Liver (tissue), 9 donors: Measurements from ENCODE around the gene PLA2G15. TPM values are rescaled to one million over a fixed set of nuclear protein-coding genes. Genes with fewer than 3 reads are reported as not detected.

ENCODE experiments used
- DNase-seq: peaks from one replicate; pipeline ENCODE4 v3.0.0-alpha.2; 2017; ENCODE audit warnings: low spot score
- H3K27ac ChIP-seq, 2 donors: one replicate each; pipeline ENCODE4 v1.7.0; 2013; ENCODE audit warnings: inconsistent platforms in 2 of 2, low read length in 2 of 2, control low read depth in 1 of 2, low read depth in 1 of 2, mild to moderate bottlenecking in 1 of 2
- H3K27me3 ChIP-seq, 4 donors: one replicate each; pipeline versions ENCODE4 v1.6.1 to v1.7.0; 2013; ENCODE audit warnings: low read length in 3 of 4, inconsistent platforms in 1 of 4, mild to moderate bottlenecking in 1 of 4, moderate library complexity in 1 of 4; ENCODE audit not compliant: control insufficient read depth in 4 of 4, insufficient read depth in 4 of 4
- H3K36me3 ChIP-seq, 4 donors: one replicate each; pipeline versions ENCODE4 v1.6.1 to v1.7.0; 2013; ENCODE audit warnings: low read length in 3 of 4, mild to moderate bottlenecking in 3 of 4, low read depth in 1 of 4, moderate library complexity in 1 of 4; ENCODE audit not compliant: control insufficient read depth in 4 of 4, insufficient read depth in 3 of 4
- H3K4me1 ChIP-seq, 4 donors: one replicate each; pipeline versions ENCODE4 v1.6.1 to v1.7.0; 2013; ENCODE audit warnings: low read length in 3 of 4, mild to moderate bottlenecking in 3 of 4, moderate library complexity in 1 of 4; ENCODE audit not compliant: control insufficient read depth in 4 of 4, insufficient read depth in 4 of 4
- H3K4me3 ChIP-seq, 3 donors: one replicate each; pipeline versions ENCODE4 v1.6.1 to v1.7.0; 2013; ENCODE audit warnings: low read length in 3 of 3, control low read depth in 1 of 3, low read depth in 1 of 3, mild to moderate bottlenecking in 1 of 3
- H3K9ac ChIP-seq, 2 donors: one replicate each; pipeline ENCODE4 v1.7.0; 2013; ENCODE audit warnings: low read length in 2 of 2, mild to moderate bottlenecking in 2 of 2, moderate library complexity in 2 of 2, control low read depth in 1 of 2, low read depth in 1 of 2
- H3K9me3 ChIP-seq, 4 donors: one replicate each; pipeline versions ENCODE4 v1.6.1 to v1.7.0; 2013; ENCODE audit warnings: low read length in 3 of 4; ENCODE audit not compliant: control insufficient read depth in 4 of 4
- EGR1 ChIP-seq, 2 donors: IDR thresholded peaks; 2 replicates each; pipeline ENCODE4 v1.6.1; 2016 to 2018; ENCODE audit warnings: antibody characterized with exemption in 2 of 2, low read depth in 2 of 2
- FOXA1 ChIP-seq: IDR thresholded peaks from 2 replicates; pipeline ENCODE4 v1.6.1; 2016; ENCODE audit warnings: antibody characterized with exemption
- HNF4A ChIP-seq, 2 donors: conservative IDR thresholded peaks; 2 replicates each; pipeline ENCODE4 v1.6.1; 2016; ENCODE audit warnings: antibody characterized with exemption in 2 of 2, mild to moderate bottlenecking in 2 of 2
- HNF4G ChIP-seq: IDR thresholded peaks from 2 replicates; pipeline ENCODE4 v1.6.1; 2016; ENCODE audit warnings: antibody characterized with exemption
- NR2F2 ChIP-seq: IDR thresholded peaks from 2 replicates; pipeline ENCODE4 v1.6.1; 2016; ENCODE audit warnings: antibody characterized with exemption
- SP1 ChIP-seq: IDR thresholded peaks from 2 replicates; pipeline ENCODE4 v1.6.1; 2018; ENCODE audit warnings: antibody characterized with exemption, mild to moderate bottlenecking
- TAF1 ChIP-seq: conservative IDR thresholded peaks from 2 replicates; pipeline ENCODE4 v1.6.1; 2016; ENCODE audit warnings: antibody characterized with exemption, mild to moderate bottlenecking
- WGBS: extraction: QIAGEN DNeasy Blood & Tissue Kit; methylation state at CpG from one replicate; pipeline ENCODE4 v1.1.7; 2013; 5-methylcytosine and 5-hydroxymethylcytosine counted together
- polyA plus RNA-seq, 2 donors: library from polyadenylated mRNA; stranded (reverse) in 1 of 2; unstranded in 1 of 2; fragments of 200-250 nt in 1 of 2; fragments of >200 nt in 1 of 2; fragmentation: Nextera tagmentation in 1 of 2; extraction: Ambion mirVana in 1 of 2; gene quantifications; one replicate each; pipeline versions ENCODE4 v1.2.1 to v1.2.3, GENCODE V29; 2013 to 2015
- total RNA-seq, 2 donors: library from RNA; depleted of rRNA; stranded (reverse); fragments of >200 nt; gene quantifications; one replicate each; pipeline ENCODE4 v1.2.3, GENCODE V29; 2014
- TF ChIP-seq, protein P1 (sequence below): IDR thresholded peaks from 2 replicates; pipeline ENCODE4 v1.6.1; 2016; ENCODE audit warnings: antibody characterized with exemption, mild to moderate bottlenecking
- TF ChIP-seq, protein P2 (sequence below): fragments of 150-350 bp; IDR thresholded peaks from 2 replicates; pipeline ENCODE4 v1.5.1; 2017; ENCODE audit warnings: improper control_type of control experiment, low read depth, low read length; ENCODE audit not compliant: missing input control
- TF ChIP-seq, protein P3 (sequence below): IDR thresholded peaks from 2 replicates; pipeline ENCODE4 v1.6.1; 2016; ENCODE audit warnings: antibody characterized with exemption
- donor health status: healthy.
- donor health status: healthy.
- donor health status: healthy.
- donor health status: healthy.
- donor health status: healthy.

Gene PLA2G15
- total and polyA plus RNA-seq, 4 donors: 4.5 to 19.8 (median 15.1) TPM

DNA sequence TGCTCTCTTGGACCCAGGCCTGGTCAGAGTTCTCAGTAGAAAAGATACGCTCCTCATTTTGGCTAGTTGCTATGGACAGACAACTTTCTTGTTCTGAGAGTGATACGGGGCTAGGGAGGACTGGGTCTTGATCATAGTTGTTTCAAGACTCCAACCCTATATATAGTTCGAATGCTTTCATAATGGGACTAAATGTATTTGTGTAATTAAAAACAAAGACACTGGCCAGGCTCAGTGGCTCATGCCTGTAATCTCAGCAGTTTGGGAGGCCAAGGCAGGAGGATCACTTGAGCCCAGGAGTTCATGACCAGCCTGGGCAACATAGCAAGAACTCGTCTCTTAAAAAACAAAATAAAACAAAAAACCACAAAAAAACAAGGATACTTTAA lies 36.9 kb downstream of the PLA2G15 start (continued):
- TF ChIP-seq, protein P1, sequence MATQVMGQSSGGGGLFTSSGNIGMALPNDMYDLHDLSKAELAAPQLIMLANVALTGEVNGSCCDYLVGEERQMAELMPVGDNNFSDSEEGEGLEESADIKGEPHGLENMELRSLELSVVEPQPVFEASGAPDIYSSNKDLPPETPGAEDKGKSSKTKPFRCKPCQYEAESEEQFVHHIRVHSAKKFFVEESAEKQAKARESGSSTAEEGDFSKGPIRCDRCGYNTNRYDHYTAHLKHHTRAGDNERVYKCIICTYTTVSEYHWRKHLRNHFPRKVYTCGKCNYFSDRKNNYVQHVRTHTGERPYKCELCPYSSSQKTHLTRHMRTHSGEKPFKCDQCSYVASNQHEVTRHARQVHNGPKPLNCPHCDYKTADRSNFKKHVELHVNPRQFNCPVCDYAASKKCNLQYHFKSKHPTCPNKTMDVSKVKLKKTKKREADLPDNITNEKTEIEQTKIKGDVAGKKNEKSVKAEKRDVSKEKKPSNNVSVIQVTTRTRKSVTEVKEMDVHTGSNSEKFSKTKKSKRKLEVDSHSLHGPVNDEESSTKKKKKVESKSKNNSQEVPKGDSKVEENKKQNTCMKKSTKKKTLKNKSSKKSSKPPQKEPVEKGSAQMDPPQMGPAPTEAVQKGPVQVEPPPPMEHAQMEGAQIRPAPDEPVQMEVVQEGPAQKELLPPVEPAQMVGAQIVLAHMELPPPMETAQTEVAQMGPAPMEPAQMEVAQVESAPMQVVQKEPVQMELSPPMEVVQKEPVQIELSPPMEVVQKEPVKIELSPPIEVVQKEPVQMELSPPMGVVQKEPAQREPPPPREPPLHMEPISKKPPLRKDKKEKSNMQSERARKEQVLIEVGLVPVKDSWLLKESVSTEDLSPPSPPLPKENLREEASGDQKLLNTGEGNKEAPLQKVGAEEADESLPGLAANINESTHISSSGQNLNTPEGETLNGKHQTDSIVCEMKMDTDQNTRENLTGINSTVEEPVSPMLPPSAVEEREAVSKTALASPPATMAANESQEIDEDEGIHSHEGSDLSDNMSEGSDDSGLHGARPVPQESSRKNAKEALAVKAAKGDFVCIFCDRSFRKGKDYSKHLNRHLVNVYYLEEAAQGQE: no peak
- TF ChIP-seq, protein P2, sequence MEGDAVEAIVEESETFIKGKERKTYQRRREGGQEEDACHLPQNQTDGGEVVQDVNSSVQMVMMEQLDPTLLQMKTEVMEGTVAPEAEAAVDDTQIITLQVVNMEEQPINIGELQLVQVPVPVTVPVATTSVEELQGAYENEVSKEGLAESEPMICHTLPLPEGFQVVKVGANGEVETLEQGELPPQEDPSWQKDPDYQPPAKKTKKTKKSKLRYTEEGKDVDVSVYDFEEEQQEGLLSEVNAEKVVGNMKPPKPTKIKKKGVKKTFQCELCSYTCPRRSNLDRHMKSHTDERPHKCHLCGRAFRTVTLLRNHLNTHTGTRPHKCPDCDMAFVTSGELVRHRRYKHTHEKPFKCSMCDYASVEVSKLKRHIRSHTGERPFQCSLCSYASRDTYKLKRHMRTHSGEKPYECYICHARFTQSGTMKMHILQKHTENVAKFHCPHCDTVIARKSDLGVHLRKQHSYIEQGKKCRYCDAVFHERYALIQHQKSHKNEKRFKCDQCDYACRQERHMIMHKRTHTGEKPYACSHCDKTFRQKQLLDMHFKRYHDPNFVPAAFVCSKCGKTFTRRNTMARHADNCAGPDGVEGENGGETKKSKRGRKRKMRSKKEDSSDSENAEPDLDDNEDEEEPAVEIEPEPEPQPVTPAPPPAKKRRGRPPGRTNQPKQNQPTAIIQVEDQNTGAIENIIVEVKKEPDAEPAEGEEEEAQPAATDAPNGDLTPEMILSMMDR: no peak
- TF ChIP-seq, protein P3, sequence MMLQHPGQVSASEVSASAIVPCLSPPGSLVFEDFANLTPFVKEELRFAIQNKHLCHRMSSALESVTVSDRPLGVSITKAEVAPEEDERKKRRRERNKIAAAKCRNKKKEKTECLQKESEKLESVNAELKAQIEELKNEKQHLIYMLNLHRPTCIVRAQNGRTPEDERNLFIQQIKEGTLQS: no peak
- TF ChIP-seq TAF1: no peak

DNA sequence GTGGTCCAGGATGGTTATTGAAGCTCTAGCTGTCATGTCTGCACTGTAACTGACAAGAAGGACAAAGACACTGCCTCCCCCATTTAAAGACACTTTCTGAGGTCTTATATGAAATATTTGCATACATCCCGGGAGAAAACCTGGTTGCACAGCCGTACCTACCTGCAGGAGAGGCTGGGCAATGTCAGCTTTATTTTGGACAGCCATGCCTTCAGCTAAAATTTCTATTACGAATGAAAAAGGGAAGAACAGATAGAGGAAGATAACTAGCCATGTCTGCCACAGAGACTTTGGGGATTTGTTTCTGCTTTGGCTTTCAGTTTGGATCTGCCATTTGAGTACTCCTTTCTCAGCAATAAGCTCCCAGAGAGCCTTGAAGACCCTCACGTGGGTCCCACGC lies 38.2 kb downstream of the PLA2G15 start:
- H3K36me3 ChIP-seq: no peaks in the 10 kb centered on the region
- no peaks in the 10 kb centered on the region for H3K27me3 ChIP-seq
- no peak overlapping the region for H3K27ac ChIP-seq
- H3K4me3 ChIP-seq: no peak overlapping the region
- no peaks in the 10 kb centered on the region for H3K9me3 ChIP-seq
- no peak for DNase-seq
- H3K4me1 ChIP-seq: peaks cover 0 to 3% (median 0%) of the 10 kb centered on the region in 4 donors
- WGBS: 67% methylated on average over 5 of the region's 5 CpGs
- TF ChIP-seq SP1: no peak
- TF ChIP-seq HNF4G: no peak
- TF ChIP-seq, protein P1: no peak
- TF ChIP-seq EGR1 (IDR thresholded peaks at IDR 0.05; ENCODE audit: low read depth in 2 of 2): no peak
- TF ChIP-seq FOXA1: no peak
- TF ChIP-seq, protein P2: no peak
- no peak for TF ChIP-seq NR2F2
- TF ChIP-seq HNF4A (conservative IDR thresholded peaks at IDR 0.05): no peak
- H3K9ac ChIP-seq: no peak overlapping the region
